HG03520 (cell line): Measurements from ENCODE around the gene TMEM134.

Source experiments
- ATAC-seq: cut with Tn5 transposase; IDR thresholded peaks from one replicate; pipeline ENCODE4 v1.9.1; 2021; ENCODE audit warnings: mild to moderate bottlenecking, moderate library complexity; ENCODE audit not compliant: unreplicated experiment

Gene TMEM134

DNA sequence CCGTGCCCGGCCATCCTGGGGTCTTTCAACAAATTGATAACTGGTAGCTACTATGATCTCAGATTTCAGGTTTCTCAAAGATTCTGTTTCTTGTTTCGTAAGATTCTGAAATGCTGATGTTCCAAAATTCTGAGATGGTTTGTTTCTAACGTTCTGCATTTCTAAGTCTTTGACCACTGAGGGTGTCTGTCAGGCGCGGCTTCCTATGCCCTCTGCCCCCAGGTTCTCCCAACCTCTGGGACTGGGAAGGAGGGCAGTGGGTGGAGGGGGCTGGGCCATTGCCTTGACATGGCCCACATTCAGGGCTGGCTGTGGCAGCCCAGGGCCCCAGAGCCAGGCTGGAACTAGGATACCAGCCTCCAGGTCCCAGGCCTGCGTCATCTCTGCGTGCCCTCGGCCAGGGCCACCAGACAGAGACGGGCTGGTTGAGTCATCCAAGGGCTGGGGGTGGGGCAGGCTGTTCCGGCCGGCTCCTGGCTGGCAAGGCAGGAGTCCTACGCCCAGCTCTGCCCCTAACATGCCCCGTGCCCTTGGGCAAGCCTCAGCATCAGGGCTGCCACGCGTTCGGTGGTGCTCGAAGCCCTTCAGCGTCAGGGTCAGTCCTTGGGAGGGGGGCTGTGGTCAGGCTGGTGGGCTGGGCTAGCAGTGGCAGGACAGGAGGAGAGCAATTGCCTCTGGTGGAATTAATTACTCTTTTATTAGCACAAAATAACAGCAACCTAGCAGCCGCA is 5.2 kb downstream of the TMEM134 start:
- ATAC-seq = no peak

DNA sequence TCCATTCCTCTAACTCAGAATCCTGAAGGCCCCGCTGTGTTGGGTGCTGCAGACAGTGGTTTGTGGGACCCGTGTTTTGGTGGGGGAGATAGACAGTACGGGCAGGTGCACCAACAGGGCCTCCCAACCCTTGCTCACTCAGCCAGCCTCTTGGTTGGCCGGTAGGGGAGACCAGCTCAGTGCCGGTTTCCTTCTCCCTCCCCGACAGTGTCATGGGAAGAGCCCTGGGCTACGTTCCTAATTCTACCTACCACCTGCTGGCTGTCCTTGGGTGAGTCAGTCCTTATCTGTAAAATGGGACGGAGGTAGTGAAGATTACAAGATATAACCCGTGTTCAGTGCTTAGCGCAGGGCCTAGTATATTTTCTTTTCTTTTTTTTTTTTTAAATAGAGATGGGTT is 5.9 kb downstream of the TMEM134 start:
- no peak for ATAC-seq

DNA sequence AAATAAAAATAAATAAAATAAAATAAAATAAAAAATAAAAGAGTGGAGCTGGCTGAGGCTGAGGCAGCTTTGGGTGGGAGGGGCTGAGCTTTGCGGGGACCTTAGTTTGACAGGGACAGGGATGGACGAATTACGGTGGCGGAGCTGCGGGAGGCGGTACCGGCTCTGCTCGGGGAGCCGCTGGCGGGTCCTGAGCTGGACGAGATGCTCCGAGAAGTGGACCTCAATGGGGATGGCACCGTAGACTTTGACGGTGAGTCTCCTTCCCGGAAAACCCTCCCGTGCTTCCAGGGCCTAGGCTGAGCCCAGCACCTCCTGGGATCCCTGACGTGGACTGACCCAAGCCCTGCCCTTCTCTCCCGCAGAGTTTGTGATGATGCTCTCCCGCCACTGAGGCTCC is 10.8 kb downstream of the TMEM134 start:
- no peak for ATAC-seq

GRCh38 chr11:67457453-67457852 is 11.6 kb downstream of the TMEM134 start:
- ATAC-seq = no peak

- no peak for ATAC-seq
These were observed 12.9 kb downstream of the TMEM134 start for GRCh38 chr11:67456068-67456705.

- no peak for ATAC-seq
These were observed 14.0 kb downstream of the TMEM134 start, which contains the start of gene CABP4 for GRCh38 chr11:67455054-67455453. TSS of gene CABP4 (plus strand) at chr11:67455354. CDS start at chr11:67455424, 70 bp downstream.

- ATAC-seq = no peak
These were observed 15.0 kb downstream of the TMEM134 start for GRCh38 chr11:67453816-67454732.

DNA sequence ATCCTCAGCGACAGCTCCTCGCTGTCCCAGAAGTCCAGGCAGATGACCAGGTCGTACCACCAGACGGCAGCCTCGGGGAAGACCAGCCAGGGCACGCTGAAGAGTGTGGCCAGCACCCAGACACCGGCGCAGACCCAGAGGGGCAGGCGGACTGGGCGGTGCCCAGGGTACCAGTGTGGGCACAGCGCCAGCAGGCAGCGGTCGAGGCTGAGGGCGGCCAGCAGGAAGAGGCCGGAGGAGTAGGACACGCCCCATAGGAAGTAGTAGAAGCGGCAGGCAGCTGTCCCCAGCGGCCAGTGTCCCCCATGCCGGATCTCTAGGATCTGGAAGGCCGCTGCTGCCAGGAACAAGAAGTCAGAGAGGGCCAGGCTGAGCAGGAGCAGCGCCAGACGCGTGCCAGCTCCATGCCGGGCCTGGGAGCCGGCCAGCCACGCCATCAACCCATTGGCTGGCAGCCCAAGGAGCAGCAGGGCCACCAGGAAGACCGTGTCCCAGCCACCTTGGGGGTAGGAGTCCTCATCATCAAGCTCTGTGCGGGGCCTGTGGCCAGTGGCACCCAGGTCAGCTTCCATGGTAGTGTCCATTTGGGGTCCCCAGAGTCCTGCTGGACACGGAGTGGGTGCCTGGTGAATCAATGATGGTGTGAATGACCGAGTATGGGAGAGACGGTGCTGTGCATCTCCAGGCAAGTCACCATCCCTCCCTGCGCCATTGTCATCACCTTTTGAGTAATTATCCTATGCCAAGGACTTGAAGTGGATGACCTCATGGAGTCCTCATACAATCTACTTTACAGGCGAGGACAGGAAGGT is 16.7 kb downstream of the TMEM134 start, which contains the start of gene GPR152:
Gene GPR152, minus strand, starts transcription at position 589 of the 812 bp plus-strand sequence. Its CDS starts 5 bp downstream, at position 584.
- no peak for ATAC-seq

- no peak for ATAC-seq
These were observed 17.4 kb downstream of the TMEM134 start for GRCh38 chr11:67451658-67451976.

- ATAC-seq = no peak
These were observed 18.0 kb downstream of the TMEM134 start for GRCh38 chr11:67450796-67451657.

DNA sequence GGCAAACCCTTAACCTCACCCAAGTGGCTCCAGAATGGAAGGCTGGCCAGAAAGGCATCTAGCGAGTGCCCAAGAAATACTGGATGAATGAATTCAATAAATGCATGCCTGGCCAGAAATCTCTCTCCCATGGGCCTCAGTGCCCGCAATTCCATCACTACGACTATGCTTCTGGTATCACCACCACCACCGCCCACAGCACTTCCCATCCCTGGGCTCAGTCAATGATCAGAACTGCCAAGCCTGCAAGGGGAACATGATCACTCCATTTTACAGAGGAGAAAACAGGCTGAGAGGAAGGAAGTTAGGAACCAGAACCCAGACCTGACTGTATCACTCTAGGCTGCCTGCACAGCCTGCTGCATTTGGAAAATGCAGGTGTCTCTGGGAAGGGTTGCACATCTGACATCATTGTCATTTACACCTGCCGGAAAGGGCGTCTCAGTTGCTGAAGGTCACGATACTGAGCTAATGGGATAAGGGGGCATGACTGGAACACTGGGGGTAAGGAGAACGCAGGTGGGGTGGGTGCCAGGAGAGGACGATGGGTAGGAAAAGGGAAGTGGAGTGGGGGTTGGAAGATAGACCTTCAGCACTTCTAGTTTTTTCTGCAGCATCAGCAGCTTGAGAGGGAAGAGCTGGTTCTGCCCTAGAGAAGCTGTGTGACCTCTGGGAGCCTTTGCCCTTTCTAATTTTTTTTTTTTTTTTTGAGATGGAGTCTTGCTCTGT is 19.8 kb downstream of the TMEM134 start:
- ATAC-seq = no peak

DNA sequence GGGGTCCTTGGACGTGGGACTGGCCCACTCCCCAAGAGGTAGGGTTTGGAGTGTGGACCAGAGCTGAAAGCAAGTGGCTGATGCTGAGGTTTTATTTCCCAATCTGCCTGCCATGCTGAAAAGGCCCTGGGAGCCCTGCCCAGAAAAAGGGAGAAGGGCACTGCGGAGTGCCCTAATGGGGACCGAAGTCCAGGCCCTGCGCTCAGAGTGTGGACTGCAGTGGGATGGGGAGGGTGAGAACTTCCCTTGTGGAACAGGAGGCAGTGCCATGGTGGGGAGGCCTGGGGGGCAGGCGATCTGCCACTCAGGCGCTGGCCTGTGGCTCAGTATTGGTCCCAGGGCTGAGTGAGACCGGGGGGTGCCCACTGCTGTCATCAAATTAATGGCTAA is 20.8 kb downstream of the TMEM134 start:
- no peak for ATAC-seq

GRCh38 chr11:67445515-67445914 is 23.5 kb downstream of the TMEM134 start:
- no peak for ATAC-seq

DNA sequence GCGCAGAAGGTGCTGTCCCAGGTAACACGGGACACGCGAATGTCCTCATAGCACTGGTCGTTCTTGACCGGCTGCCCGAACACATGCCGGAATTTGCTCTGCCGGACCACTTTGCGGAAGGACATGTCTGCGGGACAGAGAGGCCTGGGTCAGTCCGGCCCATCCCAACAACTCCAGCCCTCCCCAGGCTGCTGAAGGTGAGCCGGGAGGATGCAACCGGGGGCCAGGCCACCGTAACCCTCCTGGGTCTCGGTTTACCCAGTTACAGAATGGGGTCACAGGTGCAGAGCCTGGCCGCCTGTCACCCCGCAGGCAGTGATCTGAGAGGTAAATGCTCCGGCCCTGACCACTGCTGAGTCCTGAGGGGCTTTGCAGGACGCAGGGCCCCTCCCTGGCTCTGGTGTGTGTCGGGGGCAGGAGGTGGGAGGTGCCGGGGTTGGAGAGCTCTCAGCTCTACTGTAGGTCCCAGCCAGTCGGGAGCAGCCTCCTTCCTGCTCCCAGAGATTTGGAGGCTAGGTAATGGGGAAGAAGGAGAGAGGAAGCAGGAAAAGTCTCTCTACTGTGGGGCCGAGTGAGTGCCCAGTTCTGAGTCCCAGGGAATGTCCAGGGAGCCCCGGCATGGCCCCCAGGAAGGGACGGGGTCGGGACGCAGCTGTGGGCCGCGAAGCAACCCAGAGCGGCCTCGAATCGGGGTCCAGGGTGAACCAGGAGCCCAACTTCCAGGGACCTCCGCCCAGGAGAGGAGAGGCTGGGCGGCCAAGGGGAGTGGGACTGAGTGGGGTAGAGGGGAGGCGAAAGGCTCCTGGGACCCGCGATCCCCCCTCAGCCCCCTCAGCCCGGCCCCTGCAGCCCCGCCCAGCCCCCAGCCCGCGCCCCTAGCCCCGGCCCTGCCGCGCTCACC is 26.3 kb downstream of the TMEM134 start:
- ATAC-seq = no peak

DNA sequence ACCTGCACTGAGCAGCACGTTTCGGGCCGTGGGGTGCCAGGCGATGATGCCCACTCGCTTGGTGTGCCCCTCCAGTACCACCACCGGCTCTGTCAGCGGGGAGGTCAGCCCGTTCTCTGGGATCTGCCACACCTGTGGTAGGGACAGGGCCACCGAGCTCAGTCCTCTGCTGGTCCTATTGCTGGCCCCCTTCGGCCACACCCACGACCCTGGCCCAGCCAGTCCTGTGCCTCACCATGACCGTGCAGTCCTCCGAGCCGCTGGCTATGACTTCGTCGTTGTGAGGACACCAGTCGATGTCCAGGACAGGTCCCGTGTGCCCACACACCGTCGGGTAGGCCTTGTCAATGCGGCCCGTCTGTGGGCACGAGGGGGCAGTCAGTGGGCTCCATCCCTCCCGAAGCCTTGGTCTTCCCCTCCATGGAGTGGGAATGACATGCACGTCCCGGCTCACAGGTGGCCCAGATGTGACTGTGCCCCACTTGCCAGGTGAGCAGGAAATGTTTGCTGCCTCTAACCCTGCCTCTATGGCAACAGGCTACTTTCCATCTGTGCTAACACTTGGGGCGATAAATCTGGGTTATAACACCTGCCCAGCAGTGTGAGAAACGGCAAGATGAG is 27.2 kb downstream of the TMEM134 start:
- ATAC-seq = no peak

DNA sequence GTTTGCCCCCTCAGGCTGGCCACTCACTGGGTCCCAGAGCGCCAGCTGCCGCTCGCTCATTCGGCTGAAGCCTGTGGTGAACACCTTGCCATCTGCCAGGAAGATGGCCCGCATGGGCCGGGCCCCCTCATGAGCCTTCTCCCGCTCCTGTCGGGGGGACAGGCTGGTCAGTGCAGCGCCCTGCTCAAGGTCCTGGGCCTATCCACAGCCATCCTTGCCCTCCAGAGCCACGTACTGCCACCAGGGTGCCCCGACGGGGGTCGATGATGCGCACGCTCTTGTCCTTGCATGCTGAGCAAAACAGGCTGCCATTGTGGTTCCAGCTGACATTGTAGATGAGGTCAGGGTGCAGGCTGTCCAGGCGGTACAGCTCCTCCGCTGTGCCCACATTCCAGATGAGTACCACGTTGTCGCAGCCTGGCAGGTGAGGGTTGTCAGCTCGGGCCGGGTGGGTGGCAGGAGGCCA is 27.9 kb downstream of the TMEM134 start:
- no peak for ATAC-seq
